SU-DHL-6 (cell line): ENCODE data around the gene NPAS3.

Experiments
- EZH2phosphoT487 ChIP-seq: fragments of 200-600 bp; sonication (generic), shearing (Covaris generic); conservative IDR thresholded peaks from 2 replicates; pipeline ENCODE4 v1.6.1; 2018; ENCODE audit warnings: mild to moderate bottlenecking, antibody characterized with exemption, low read length, moderate library complexity, mixed read lengths
- TF ChIP-seq, protein P1 (sequence below): fragments of 200-600 bp; sonication (generic); IDR thresholded peaks from one replicate; pipeline ENCODE4 v1.5.1; 2017; ENCODE audit warnings: antibody characterized with exemption, mild to moderate bottlenecking, low read length, moderate library complexity; ENCODE audit not compliant: insufficient read depth, poor library complexity, severe bottlenecking

- TF ChIP-seq, protein P1, sequence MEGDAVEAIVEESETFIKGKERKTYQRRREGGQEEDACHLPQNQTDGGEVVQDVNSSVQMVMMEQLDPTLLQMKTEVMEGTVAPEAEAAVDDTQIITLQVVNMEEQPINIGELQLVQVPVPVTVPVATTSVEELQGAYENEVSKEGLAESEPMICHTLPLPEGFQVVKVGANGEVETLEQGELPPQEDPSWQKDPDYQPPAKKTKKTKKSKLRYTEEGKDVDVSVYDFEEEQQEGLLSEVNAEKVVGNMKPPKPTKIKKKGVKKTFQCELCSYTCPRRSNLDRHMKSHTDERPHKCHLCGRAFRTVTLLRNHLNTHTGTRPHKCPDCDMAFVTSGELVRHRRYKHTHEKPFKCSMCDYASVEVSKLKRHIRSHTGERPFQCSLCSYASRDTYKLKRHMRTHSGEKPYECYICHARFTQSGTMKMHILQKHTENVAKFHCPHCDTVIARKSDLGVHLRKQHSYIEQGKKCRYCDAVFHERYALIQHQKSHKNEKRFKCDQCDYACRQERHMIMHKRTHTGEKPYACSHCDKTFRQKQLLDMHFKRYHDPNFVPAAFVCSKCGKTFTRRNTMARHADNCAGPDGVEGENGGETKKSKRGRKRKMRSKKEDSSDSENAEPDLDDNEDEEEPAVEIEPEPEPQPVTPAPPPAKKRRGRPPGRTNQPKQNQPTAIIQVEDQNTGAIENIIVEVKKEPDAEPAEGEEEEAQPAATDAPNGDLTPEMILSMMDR, result no peak
- no peak for TF ChIP-seq EZH2phosphoT487
These were observed 78.3 kb downstream of the NPAS3 start for GRCh38 chr14:33017016-33017415.
